Stimulated activated CD4-positive, alpha-beta T cell treated with anti-CD3 and anti-CD28 coated beads, Interleukin-2, amount 100 ng/mL, for 24 hours (primary cell): Measurements from ENCODE around the gene ST3GAL3.

Experiments used
- DNase-seq, 2 donors: peaks; one replicate each; pipeline ENCODE4 v3.0.0-alpha.2; 2020

Gene ST3GAL3, protein sequence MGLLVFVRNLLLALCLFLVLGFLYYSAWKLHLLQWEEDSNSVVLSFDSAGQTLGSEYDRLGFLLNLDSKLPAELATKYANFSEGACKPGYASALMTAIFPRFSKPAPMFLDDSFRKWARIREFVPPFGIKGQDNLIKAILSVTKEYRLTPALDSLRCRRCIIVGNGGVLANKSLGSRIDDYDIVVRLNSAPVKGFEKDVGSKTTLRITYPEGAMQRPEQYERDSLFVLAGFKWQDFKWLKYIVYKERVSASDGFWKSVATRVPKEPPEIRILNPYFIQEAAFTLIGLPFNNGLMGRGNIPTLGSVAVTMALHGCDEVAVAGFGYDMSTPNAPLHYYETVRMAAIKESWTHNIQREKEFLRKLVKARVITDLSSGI

DNA sequence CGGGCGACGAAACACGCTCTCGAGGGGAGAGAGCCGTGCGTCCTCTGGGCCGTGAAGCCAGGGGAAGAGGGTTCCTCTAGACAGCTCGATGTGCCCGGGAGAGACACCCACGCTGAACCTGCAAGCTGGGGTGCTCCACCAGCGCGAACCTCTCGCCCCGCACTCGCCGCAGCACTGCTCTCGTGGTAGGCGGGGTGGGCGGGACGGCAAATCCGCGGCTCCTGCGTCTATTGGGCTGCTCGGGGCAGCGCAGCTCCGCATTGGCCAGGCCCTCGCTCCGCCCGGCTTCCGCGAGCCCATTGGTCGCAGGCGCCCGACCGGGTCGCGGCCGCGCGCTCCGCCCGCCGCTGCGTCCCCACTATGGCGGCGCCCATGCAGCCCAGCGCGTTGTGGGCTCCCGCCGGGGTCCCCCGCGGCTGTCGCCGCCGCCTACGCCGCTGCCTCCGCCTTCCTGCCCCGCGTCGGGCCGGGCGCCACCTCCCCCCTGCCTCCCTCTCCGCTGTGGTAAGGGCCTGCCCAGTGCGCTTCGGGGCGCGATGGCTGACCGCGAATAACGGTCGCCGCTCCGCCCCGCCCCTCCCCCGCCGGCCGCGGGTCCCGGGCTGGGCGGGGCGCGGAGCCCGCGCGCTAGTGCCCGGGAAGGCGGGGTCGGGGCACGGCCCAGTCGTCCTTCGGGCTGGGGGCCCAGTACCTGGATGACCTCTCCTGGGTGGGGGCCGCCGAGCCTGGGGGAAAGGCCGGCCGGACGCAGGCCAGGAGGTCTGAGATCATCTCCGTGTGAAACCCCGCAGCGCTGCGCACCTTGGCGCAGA lies at the start of gene ST3GAL3:
Gene ST3GAL3 (plus strand): TSS at position 347 of the 812 bp plus-strand sequence. CDS start 28,727 bp downstream, outside the sequence.
- peak; percentile 94 to 96 for DNase-seq

DNA sequence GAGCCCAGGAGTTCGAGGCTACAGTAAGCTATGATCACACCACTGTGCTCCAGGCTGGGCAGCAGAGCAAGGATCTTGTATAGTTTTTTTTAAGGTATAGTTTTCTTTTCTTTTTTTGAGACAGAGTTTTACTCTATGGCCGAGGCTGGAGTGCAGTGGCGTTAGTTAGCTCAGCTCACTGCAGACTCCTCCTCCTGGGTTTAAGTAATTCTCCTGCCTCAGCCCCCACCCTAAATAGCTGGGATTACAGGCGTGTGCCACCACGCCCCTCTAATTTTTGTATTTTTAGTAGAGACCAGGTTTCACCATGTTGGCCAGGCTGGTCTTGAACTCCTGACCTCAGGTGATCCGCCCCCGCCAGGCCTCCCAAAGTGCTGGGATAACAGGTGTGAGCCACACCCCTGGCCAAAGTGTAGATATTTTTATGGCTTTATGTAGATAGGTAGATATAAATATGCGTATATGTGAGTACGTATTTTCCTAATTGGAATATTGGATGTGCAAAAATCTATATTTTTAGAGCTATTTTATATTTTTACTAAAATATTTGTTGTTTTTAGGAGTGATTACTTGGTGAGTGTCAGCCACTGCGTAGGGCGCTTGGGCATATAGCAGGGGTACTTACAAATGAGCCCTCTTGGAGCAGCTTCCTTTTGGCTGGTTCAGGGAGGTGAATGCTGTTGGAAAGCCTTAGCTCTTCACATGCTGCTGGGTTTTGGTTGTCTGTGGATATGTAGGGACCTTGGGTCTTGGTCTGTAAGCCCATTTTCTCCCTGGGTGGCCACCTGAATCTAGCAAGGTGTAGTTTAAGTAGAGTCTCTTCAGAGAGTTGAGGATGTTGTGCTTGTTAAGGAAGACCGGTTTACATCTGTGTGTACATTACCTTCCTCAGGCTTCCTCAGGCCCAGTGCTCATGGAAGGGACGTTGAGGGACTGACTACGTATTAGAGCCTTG lies 47.8 kb upstream of the ST3GAL3 start:
- DNase-seq = no peak

DNA sequence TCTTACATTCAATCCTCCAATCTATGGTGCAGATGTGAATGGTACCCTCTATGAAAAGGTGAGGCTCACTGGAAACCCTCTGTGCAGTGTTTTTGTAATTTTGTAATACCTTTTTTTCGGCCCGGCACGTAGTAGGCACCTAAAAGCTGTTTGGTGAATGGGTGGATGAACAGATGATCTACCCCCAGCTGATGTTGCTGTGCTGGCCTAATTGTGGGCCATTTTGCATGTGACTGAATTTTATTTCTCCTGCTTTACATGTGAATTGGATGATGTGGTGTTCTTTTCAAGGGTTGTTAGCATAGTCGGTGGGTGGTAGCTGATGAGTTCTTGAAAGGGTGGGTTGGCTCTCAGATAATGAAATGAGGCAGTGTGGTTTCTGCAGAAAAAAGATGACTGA lies 47.0 kb upstream of the ST3GAL3 start:
- DNase-seq = no peak

DNA sequence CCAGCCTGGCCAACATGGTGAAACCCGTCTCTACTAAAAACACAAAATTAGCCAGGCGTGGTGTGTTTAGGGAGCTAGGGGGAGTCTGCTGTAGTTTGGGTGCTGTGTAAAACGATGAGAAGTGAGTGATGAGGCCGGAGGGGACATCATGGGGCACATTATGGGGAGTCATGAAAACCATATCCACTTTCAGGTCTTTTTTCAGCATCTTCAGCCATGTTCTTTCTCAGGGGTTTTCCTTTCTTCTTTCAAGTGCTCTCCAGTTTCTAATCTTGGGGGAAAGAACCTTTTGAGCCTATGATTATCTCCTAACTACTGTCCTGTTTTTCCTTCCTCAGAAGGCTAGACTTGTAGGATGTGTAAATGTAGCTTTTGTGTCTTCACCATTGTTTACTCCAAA lies 43.0 kb upstream of the ST3GAL3 start:
- no peak for DNase-seq

DNA sequence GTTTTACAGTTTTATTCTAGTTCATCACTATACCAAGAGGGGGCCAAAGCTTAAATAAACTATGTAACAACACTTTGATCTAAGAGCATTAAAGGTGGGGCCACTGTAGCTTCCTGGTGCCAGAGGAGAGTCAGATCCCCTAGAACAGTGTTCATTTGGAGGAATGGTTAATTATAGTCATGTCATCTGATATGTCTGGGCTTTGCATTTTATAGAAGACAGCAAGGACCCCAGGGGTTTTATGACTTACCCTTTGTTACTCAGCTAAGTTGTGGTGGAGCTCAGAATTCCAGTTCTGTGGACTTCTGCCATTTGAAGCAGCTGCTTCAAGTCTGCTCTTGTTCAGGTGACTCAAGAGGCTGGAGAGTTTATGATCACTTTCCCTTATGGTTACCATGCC lies 40.7 kb upstream of the ST3GAL3 start:
- DNase-seq = no peak

DNA sequence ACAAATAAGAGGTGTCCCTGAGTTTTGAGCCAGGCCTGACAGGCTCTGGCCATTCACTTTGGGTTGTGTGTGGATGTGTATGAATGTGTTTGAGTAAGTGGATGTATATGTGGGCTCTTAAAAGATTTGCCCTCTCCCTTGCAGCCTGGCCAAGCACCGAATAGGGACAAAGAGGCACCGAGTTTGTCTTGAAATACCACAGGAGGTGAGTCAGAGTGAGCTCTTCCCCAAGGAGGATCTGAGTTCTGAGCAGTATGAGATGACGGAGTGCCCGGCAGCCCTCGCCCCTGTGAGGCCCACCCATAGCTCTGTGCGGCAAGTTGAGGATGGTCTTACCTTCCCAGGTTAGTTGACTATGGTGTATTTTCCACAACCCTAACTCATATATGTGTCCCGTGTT lies 38.4 kb upstream of the ST3GAL3 start:
- DNase-seq = no peak

DNA sequence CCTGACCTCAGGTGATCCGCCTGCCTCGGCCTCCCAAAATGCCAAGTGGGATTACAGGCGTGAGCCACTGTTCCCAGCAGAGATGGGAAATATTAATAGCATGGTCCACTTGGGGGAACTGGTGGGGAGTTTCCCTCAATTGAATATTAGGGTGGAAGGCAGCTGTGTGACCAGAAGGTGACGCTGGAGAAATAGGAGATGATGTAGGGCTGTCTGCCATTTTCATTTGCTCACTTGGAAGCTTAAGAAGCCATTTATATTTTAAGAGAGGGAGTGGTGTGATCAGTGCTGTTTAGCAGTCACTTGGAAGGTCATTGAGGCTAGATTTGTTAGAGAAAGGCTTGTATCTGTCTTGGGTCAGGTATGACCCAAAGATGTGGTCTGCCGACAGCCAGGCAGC lies 37.5 kb upstream of the ST3GAL3 start:
- no peak for DNase-seq

DNA sequence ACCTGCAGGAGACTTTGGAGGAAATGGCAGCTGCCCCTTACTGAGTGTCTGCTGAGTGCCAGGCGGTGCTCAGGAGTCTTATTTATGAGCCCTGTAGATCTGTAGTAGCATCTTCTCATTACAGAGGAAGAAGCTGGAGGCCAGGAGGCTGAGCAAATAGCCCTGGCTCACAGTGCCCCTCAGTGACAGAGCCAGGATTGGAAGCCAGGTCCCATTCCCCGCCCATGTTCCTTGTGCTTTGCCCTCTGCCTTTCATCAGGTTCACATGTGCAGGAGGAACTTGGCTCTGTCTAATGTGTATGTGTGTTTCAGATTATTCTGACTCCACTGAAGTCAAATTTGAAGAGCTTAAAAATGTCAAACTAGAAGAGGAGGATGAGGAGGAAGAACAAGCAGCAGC lies 36.1 kb upstream of the ST3GAL3 start:
- no peak for DNase-seq

DNA sequence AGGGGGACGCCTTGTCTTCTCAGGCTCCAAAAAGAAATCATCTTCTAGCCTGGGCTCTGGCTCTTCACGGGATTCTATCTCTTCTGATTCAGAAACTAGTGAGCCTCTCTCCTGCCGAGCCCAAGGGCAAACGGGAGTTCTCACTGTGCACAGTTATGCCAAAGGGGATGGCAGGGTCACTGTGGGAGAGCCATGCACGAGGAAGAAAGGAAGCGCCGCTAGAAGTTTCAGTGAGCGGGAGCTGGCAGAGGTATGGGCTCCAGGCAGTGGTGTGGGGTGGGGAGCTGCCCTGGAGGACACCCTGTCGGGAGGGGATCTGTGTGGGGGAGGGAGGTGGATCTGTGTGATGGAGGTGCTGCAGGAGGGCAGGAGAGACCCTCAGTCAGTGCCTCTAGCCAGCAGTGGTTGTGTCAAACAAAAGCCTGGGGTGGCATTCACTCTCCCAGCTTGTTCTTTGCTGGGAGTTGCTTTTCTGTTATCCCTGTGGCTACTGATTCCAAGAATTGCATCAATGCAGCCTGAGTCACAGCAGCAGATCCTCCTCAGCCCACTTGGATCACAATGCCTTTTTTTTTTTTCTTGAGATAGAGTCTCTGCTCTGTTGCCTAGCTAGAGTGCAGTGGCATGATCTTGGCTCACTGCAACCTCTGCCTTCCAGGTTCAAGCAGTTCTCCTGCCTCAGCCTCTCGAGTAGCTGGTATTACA lies 35.6 kb upstream of the ST3GAL3 start:
- no peak for DNase-seq

DNA sequence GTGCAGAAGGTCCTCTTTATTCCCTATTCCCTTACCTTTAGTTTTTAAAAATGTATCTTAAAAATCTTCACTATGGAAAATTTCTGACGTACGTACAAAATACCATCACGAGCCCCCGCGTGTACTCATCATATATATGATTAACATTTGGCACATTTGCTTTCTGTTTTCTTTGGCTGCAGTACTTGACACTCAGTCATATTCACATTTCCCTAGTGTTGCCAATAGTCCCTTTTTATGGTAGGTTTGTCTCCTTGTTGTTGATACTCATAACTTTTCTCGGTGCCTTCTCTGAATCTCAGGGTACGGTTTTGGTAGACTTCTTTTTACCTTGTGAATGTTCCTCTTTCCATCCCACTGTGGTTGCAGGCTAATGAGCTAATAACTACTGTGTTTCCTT lies 34.1 kb upstream of the ST3GAL3 start:
- no peak for DNase-seq

DNA sequence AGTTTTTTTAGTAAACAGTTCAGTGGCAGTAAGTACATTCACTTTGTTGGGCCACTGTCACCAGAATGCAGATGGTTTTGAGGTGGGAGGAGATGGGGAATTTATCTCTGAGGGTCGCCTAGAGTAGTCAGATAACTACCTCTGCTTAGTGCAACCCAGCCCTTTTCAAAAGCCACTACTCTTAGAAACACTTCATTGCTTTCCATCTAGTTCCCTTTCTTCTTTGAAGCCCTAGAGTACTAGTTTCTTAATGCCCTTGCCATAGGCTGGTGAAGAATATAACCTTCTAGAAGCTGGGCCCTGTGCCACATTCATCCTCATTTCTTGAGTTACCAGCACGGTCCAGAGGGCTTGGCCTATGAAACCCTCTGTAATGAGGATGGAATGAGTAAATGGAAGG lies 28.4 kb upstream of the ST3GAL3 start:
- DNase-seq = no peak

DNA sequence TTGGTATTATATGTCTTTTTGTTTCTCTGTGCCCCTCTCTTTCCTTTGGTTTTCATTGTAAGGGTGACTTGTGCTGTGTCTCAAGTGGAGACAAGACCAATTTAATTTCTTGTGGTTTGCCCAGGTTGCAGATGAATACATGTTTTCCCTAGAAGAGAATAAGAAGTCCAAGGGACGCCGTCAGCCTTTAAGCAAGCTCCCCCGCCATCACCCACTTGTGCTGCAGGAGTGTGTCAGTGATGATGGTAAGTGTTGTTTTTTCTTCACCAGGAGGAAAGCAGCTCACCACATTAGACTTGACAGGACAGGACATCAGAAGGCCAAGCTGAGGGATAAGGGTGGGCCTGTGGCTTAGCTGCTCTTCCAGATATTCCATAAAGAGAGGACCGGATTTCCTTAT lies 23.8 kb upstream of the ST3GAL3 start:
- DNase-seq = no peak

DNA sequence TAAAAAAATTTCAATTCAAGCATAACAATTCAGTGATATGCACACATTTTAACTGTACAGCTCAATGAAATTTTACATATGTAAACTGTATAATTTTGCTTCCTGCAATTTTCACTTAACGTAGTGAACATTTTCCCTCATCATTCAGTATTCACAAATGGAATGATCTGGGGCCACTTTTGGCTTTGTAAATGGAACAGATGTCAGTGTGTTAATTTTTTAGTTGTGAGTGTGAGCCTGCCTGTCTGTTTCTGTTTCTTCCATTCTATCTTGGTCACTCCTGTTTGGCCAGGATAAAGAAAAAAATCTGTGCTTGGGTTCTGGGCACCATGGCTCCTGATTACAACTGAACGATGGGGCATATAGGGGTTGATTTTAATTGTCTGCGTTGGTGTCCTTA lies 20.5 kb upstream of the ST3GAL3 start:
- no peak for DNase-seq

DNA sequence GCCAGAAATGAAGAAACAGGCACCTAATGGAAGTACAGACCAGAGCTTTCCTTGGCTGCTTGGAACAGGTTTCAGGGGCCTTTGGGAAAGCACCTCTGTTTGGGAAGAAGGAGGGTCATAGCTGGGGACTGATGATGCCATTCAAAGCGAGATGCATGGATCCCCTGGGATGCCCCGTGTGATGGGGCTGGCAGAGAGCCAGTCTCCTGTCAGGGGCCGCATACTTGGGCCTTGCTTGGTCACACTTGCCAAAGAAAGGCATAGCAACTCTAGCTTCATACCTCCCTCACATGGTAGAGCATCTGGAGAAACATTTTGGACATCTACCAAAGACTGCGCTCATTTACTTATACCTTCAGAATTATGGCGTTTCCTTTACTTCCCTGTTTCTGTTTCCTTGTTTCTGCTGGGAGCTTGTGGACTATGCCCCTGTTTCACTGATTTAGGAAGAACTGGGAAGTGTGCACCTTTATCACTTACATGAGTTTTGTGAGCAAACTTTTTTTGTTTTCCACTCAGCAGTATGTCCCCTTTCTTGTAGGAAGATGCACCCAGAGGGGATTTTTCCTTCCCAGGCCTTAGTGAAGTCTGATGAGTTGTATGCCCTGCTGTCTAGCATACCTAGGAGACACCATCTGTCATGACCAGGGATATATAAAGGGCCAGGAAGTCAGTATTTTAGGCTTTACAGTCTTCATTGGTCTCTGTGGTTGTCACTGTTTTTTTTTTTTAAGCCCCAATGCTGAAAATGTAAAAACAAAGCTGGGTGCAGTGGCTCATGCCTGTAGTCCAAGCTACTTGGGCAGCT lies 19.8 kb upstream of the ST3GAL3 start:
- no peak for DNase-seq

DNA sequence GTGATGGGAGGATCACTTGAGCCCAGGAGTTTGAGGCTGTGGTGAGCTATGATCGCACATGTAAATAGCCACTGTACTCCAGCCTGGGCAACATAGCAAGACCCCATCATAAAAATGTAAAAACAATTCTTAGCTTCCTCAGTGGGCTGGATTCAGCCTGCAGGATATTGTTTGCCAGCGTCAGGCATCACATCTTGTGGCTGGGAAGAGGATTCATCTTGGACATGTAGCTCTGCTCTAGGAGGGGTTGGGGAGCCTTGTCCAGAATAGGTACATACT lies 19.3 kb upstream of the ST3GAL3 start:
- no peak for DNase-seq

DNA sequence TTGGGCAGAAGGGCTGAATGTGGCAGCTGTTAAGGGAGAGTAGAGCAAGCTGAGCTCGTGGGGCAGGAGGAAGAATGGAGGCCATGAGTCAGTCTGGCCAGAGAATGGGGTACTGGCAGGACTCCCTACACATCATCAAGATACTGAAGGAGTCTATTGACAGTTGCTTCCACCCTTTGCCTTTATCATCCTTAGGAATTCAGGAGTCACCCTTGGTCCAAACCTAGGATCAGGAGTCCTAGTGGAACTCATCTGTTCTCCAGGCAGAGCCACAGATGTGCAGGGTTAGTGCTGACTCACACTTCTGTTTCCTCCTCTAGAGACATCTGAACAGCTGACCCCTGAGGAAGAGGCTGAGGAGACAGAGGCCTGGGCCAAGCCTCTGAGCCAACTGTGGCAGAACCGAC lies 18.7 kb upstream of the ST3GAL3 start:
- DNase-seq = no peak

DNA sequence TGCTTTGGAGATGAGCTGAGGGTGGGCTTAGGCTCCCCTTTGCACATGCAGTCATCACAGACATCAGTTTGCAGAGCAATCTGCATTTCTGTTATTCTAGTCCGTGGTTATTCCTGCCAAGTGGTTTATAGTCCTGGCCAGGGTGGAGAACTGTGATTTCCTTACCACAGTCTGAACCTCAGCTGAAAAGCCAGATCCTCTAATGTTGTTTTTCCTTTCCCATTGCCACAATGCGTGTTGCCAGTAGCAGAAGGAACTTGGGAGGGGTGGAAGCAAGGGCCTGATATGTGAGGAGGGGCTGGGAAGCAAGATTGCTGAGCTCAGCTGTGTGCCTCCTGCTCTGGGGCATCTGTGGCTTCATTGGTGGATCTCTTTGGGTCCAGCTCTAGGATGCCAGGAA lies 18.0 kb upstream of the ST3GAL3 start:
- no peak for DNase-seq

DNA sequence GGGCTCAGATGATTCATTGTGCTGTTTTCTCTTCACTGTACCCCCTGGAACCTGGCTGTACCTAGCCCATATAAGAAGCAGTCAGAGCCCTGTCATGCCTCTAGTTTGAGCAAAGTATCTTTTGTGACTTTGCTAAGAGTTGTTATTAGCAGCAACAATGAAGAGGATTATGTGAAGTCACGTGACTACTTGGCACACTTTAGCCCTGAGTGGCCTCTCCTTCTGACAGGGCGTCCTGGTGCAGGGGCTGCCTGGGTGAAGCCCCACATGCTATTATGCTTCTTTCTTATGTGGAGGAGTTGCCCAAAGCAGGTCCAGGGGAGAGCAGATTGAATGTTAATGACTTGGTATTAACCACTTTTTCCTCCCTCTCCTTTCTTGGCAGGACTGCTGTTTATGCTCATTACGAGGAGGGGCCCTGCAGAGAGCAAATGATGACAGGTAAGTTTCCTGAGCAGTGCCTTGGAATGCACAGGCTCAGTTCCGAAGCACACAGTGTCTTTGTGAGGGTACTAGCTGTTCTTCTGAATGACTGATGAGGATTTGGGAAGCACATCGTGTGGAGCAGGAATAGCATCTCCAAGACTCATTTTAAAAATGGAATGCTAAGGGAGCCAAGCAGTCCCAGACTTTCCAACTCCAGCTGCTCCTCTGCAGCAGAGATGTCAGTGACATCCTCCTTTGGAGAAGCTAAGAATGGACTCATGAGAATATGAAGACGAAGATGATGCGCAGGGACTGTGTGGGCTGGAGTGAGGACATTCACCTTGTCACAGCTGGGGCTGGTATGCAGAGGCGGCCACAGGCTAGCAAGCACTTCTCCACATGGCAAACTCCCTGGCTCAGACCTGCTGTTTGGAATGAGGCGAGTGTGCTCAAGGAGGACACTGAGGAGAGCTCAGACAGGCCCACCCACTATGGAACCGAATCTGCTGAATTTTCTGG lies 15.2 kb upstream of the ST3GAL3 start:
- no peak for DNase-seq

DNA sequence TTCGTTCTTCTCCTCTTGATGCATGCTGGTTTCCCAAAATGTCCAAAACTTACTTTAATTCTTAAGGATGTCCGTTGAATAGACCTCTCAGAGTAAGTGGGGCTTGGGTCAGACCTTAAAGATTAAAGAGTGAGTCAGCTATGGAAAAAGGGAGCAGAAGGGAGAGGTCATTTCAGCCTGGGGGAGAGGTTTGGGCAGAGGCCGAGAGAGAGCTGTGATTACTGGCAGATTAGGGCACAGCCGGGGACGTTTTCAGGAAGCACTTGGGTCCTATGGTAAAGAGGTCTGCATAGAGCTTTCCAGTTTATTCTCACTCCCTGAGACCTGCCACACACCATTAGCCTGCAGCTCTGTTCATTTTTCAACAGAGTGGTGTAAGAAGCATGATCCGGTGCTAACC lies 14.0 kb upstream of the ST3GAL3 start:
- DNase-seq = no peak

DNA sequence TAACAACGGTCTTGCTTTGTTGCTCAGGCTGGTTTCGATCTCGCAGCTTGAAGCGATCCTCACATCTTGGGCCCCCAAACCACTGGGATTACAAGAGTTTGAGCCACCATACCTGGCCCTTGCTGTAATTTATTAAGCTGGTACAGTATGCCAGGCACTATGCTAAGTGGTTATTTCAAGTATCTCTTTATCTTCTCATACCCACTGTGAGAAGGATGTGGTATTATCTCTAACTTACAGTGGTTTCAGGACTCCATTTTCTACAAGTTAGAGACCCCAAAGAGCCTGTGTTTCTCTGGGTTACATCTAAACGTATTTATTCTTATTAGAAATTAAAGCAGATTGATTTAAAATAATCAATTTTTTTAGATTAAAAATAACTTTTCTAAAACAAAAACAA lies 8.1 kb upstream of the ST3GAL3 start:
- DNase-seq = no peak

DNA sequence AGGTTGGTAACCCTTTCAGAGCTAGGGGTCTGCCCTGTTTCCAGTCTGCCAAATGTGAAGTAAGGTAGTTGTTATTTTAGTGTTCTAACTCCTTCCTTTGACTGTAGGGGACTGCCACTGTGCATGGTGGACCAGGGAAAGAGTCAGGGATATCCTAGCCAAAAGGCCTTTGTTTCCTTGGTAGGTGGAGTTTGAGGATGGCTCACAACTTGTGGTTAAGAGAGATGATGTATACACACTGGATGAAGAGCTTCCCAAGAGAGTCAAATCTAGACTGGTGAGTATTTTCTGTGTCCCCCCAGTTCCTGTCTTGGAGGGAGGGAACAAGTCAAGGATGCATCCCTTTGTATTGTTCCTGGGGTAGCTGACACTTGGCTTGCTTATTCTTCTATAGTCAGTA lies 3.5 kb upstream of the ST3GAL3 start:
- DNase-seq = no peak
